Measurements from ENCODE around the gene AFG1L. TPM values are rescaled to one million over a fixed set of nuclear protein-coding genes. Genes with fewer than 3 reads are reported as not detected.
A peak's percentile ranks its signal among the peaks of the same experiment; 100 is the strongest.
"Not testable (repeated sequence)": the region's sequence is repeated elsewhere in the genome, so short reads cannot be mapped to it uniquely, and the experiment has no call there.

AFG1L gene
- total RNA-seq, 2 donors from 2014 or later, result 3.4 to 6.5 TPM

- DNase-seq (ENCODE audit: low spot score in 2 of 2), result no peak
- Mint-ChIP-seq H3K9me3 (no peaks in the 10 kb centered on the region), H3K36me3 (no peaks in the 10 kb centered on the region), H3K27ac (no peak overlapping the region)
- no peak for ATAC-seq
Observed at GRCh38 chr6:108362455-108362854, 67.6 kb downstream of the AFG1L start.

GRCh38 chr6:108363113-108363512 lies 68.3 kb downstream of the AFG1L start:
- no peak overlapping the region for H3K27ac Mint-ChIP-seq
- DNase-seq (ENCODE audit: low spot score in 2 of 2) (no peak), ATAC-seq (no peak)
- no peaks in the 10 kb centered on the region for H3K9me3 Mint-ChIP-seq
- no peaks in the 10 kb centered on the region for H3K36me3 Mint-ChIP-seq

- no peaks in the 10 kb centered on the region for H3K9me3 Mint-ChIP-seq
- no peaks in the 10 kb centered on the region for H3K36me3 Mint-ChIP-seq
- ATAC-seq, result peak in 1 of 2 donors; percentile 48
- no peak overlapping the region for H3K27ac Mint-ChIP-seq
- no peak for DNase-seq (ENCODE audit: low spot score in 2 of 2)
Observed at GRCh38 chr6:108363889-108364313, 69.0 kb downstream of the AFG1L start.

- no peaks in the 10 kb centered on the region for H3K9me3 Mint-ChIP-seq
- no peak for ATAC-seq
Observed at GRCh38 chr6:108364470-108364869, 69.6 kb downstream of the AFG1L start.

GRCh38 chr6:108365478-108365877 lies 70.6 kb downstream of the AFG1L start:
- H3K36me3 Mint-ChIP-seq, result no peaks in the 10 kb centered on the region
- no peak for DNase-seq (ENCODE audit: low spot score in 2 of 2)
- H3K9me3 Mint-ChIP-seq, result no peaks in the 10 kb centered on the region
- ATAC-seq, result no peak
- no peak overlapping the region for H3K27ac Mint-ChIP-seq

More at GRCh38 chr6:108364470-108364869, 69.6 kb downstream of the AFG1L start:
- no peak for DNase-seq (ENCODE audit: low spot score in 2 of 2)
- Mint-ChIP-seq H3K27ac (no peak overlapping the region), H3K36me3 (no peaks in the 10 kb centered on the region)

GRCh38 chr6:108366236-108366635 lies 71.4 kb downstream of the AFG1L start:
- no peak for ATAC-seq
- no peak for DNase-seq (ENCODE audit: low spot score in 2 of 2)
- Mint-ChIP-seq H3K9me3 (no peaks in the 10 kb centered on the region), H3K27ac (no peak overlapping the region), H3K36me3 (no peaks in the 10 kb centered on the region)

GRCh38 chr6:108368431-108369030 lies 73.7 kb downstream of the AFG1L start:
- Mint-ChIP-seq H3K9me3 (no peaks in the 10 kb centered on the region), H3K27ac (no peak overlapping the region)

GRCh38 chr6:108380876-108381275 lies 86.0 kb downstream of the AFG1L start:
- Mint-ChIP-seq H3K36me3 (peaks cover 9 to 26% of the 10 kb centered on the region in 2 donors), H3K9me3 (peaks cover 0 to 4% of the 10 kb centered on the region in 2 donors), H3K27ac (no peak overlapping the region)
- ATAC-seq, result no peak
- DNase-seq (ENCODE audit: low spot score in 2 of 2), result no peak

More at GRCh38 chr6:108368431-108369030, 73.7 kb downstream of the AFG1L start:
- DNase-seq (ENCODE audit: low spot score in 2 of 2) (no peak), ATAC-seq (no peak)
- no peaks in the 10 kb centered on the region for H3K36me3 Mint-ChIP-seq

GRCh38 chr6:108383981-108384380 lies 89.1 kb downstream of the AFG1L start:
- Mint-ChIP-seq H3K27ac (no peak overlapping the region), H3K9me3 (no peaks in the 10 kb centered on the region), H3K36me3 (peaks cover 4 to 9% of the 10 kb centered on the region in 2 donors)
- DNase-seq (ENCODE audit: low spot score in 2 of 2) (no peak), ATAC-seq (no peak)

- H3K9me3 Mint-ChIP-seq; ATAC-seq; H3K27ac Mint-ChIP-seq; DNase-seq (ENCODE audit: low spot score in 2 of 2): not testable (repeated sequence)
- peaks cover 0 to 11% of the 10 kb centered on the region in 2 donors for H3K36me3 Mint-ChIP-seq
Observed at GRCh38 chr6:108389190-108389589, 94.3 kb downstream of the AFG1L start.

- ATAC-seq, result no peak
- no peak for DNase-seq (ENCODE audit: low spot score in 2 of 2)
- Mint-ChIP-seq H3K36me3 (peaks cover 0 to 4% of the 10 kb centered on the region in 2 donors), H3K9me3 (peaks cover 0 to 5% of the 10 kb centered on the region in 2 donors), H3K27ac (no peak overlapping the region)
Observed at GRCh38 chr6:108395297-108395696, 100.4 kb downstream of the AFG1L start.

- peaks cover 0 to 5% of the 10 kb centered on the region in 2 donors for H3K36me3 Mint-ChIP-seq
- no peak overlapping the region for H3K27ac Mint-ChIP-seq
- no peaks in the 10 kb centered on the region for H3K9me3 Mint-ChIP-seq
- no peak for ATAC-seq
- DNase-seq (ENCODE audit: low spot score in 2 of 2), result no peak
Observed at GRCh38 chr6:108403236-108403635, 108.4 kb downstream of the AFG1L start.

GRCh38 chr6:108406943-108407342 lies 112.1 kb downstream of the AFG1L start:
- H3K27ac Mint-ChIP-seq, result no peak overlapping the region
- H3K36me3 Mint-ChIP-seq, result peaks cover 10 to 13% of the 10 kb centered on the region in 2 donors
- peaks cover 2 to 3% of the 10 kb centered on the region in 2 donors for H3K9me3 Mint-ChIP-seq
- DNase-seq (ENCODE audit: low spot score in 2 of 2) (no peak), ATAC-seq (no peak)

- H3K36me3 Mint-ChIP-seq, result peaks cover 14 to 22% of the 10 kb centered on the region in 2 donors
- ATAC-seq, result no peak
- H3K27ac Mint-ChIP-seq, result no peak overlapping the region
- peaks cover 5 to 11% of the 10 kb centered on the region in 2 donors for H3K9me3 Mint-ChIP-seq
- DNase-seq (ENCODE audit: low spot score in 2 of 2), result no peak
Observed at GRCh38 chr6:108407904-108408827, 113.3 kb downstream of the AFG1L start.

GRCh38 chr6:108408861-108409260 lies 114.0 kb downstream of the AFG1L start:
- DNase-seq (ENCODE audit: low spot score in 2 of 2), result no peak
- peaks cover 11 to 17% of the 10 kb centered on the region in 2 donors for H3K9me3 Mint-ChIP-seq
- peaks cover 18 to 28% of the 10 kb centered on the region in 2 donors for H3K36me3 Mint-ChIP-seq

GRCh38 chr6:108416047-108416833 lies 121.4 kb downstream of the AFG1L start:
- not testable (repeated sequence) for H3K27ac Mint-ChIP-seq; DNase-seq (ENCODE audit: low spot score in 2 of 2); ATAC-seq
- Mint-ChIP-seq H3K36me3 (peaks cover 30% of the 10 kb centered on the region in 2 donors), H3K9me3 (peaks cover 12 to 25% of the 10 kb centered on the region in 2 donors)

More at GRCh38 chr6:108408861-108409260, 114.0 kb downstream of the AFG1L start:
- no peak overlapping the region for H3K27ac Mint-ChIP-seq
- ATAC-seq, result no peak
